Left lung (tissue), 10 donors: ENCODE measurements around the gene KCND3. TPM values are rescaled to one million over a fixed set of nuclear protein-coding genes. Genes with fewer than 3 reads are reported as not detected.

ENCODE experiments used
- ATAC-seq: fragments of 200-7000 bp; cut with Tn5 transposase; one replicate; pipeline ENCODE4 v1.9.1; 2020; ENCODE audit warnings: moderate library complexity
- DNase-seq, 4 donors: peaks; one replicate each; pipeline ENCODE4 v3.0.0-alpha.2; 2013 to 2020
- H3K27ac ChIP-seq, 2 donors: fragments of 200-600 bp; sonication (generic) in 1 of 2; one replicate each; pipeline versions ENCODE4 v1.5.0 to v1.8.0; 2020 to 2021
- H3K27me3 ChIP-seq, 2 donors: fragments of 200-600 bp; sonication (generic) in 1 of 2; one replicate each; pipeline versions ENCODE4 v1.5.0 to v1.8.0; 2020 to 2021
- H3K36me3 ChIP-seq, 2 donors: fragments of 200-600 bp; sonication (generic) in 1 of 2; one replicate each; pipeline versions ENCODE4 v1.5.0 to v1.8.0; 2020 to 2021
- H3K4me1 ChIP-seq, 2 donors: fragments of 200-600 bp; one replicate each; pipeline ENCODE4 v1.8.0; 2021
- H3K4me3 ChIP-seq, 2 donors: fragments of 200-600 bp; sonication (generic) in 1 of 2; one replicate each; pipeline versions ENCODE4 v1.5.0 to v1.8.0; 2020 to 2021; ENCODE audit warnings: mild to moderate bottlenecking in 1 of 2
- H3K9me3 ChIP-seq, 2 donors: fragments of 200-600 bp; sonication (generic) in 1 of 2; one replicate each; pipeline versions ENCODE4 v1.5.0 to v1.8.0; 2020 to 2021
- intact Hi-C, 2 donors: fragments of 100-400 bp; cut with DNase I; formaldehyde crosslinking; loops; one replicate each; pipeline versions ENCODE4 v1.11.2 to v1.14.2; 2022
- polyA plus RNA-seq, 6 donors: library from polyadenylated mRNA; unstranded; fragments of 120-200 nt; gene quantifications; one replicate each; pipeline ENCODE4 v1.2.1, GENCODE V29; 2013; ENCODE audit not compliant: insufficient read length in 6 of 6
- total RNA-seq, 2 donors: library from RNA; stranded (reverse); fragmentation: NEBNext Ultra II Directional; extraction: Animal tissue kit (Norgen Biotek cat#: 25700); gene quantifications; one replicate each; pipeline ENCODE4 v1.2.1, GENCODE V29; 2021
- TF ChIP-seq, protein P1 (sequence below), 2 donors: fragments of 200-600 bp; sonication (generic) in 1 of 2; IDR thresholded peaks; one replicate each; pipeline versions ENCODE4 v1.5.0 to v1.8.0; 2021; ENCODE audit warnings: antibody characterized with exemption in 2 of 2
- donor health status: DM: no; HTN: yes; CAD: no.
- donor health status: DM: no; HTN: no; CAD: no.

Gene KCND3
- total and polyA plus RNA-seq, 8 donors = 0.32 to 10.2 (median 0.58) TPM

DNA sequence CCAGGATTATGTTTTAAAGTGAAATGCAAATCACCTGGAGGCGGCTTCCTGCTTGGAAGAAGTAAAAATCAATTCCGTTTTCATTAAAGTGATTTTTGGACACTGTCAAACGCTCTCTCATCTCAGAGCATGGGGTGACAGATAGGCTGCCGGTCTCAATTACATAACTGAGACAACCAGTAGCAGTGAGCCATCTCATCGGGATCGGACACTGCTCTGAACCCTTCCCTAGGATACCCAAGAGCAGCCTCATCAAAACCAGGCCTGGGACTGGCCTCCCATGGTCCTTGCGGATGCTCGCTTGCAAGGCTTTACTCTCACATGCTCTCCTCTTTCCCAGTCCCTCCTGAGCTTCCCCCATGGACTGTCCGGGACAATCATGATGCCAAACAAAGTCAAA is 12.1 kb downstream of the KCND3 start:
- TF ChIP-seq, protein P1, sequence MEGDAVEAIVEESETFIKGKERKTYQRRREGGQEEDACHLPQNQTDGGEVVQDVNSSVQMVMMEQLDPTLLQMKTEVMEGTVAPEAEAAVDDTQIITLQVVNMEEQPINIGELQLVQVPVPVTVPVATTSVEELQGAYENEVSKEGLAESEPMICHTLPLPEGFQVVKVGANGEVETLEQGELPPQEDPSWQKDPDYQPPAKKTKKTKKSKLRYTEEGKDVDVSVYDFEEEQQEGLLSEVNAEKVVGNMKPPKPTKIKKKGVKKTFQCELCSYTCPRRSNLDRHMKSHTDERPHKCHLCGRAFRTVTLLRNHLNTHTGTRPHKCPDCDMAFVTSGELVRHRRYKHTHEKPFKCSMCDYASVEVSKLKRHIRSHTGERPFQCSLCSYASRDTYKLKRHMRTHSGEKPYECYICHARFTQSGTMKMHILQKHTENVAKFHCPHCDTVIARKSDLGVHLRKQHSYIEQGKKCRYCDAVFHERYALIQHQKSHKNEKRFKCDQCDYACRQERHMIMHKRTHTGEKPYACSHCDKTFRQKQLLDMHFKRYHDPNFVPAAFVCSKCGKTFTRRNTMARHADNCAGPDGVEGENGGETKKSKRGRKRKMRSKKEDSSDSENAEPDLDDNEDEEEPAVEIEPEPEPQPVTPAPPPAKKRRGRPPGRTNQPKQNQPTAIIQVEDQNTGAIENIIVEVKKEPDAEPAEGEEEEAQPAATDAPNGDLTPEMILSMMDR (IDR thresholded peaks at IDR 0.05) = no peak
- no peaks in the 10 kb centered on the region for H3K4me1 ChIP-seq
- peaks cover 0 to 21% of the 10 kb centered on the region in 2 donors for H3K27me3 ChIP-seq
- intact Hi-C loops = no loop called here
- no peak overlapping the region for H3K27ac ChIP-seq
- H3K4me3 ChIP-seq = no peak overlapping the region
- ATAC-seq = no peak
- peaks cover 0 to 8% of the 10 kb centered on the region in 2 donors for H3K36me3 ChIP-seq
- no peaks in the 10 kb centered on the region for H3K9me3 ChIP-seq
- DNase-seq = no peak

DNA sequence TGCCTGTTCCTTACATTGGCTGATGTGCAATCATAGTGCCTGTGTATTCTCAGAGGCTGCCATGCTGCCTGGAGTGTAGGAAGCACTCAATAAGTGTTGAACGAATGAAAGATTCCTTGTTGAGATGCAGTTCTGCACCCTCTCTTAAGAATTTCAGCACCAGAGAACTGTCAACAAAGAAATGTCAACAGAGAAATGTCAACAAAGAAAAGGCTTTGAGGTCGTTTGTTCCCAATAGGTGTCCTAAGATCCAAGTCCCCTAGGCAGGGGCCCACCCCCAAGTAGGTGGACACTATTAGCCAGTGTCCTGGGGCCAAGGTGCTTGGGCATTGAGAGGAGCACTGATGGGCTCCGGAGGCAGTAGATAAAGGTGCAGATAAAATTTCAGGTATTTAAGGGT is 12.6 kb downstream of the KCND3 start:
- Histone ChIP-seq H3K4me3 (no peak overlapping the region), H3K4me1 (no peaks in the 10 kb centered on the region), H3K27me3 (peaks cover 0 to 21% of the 10 kb centered on the region in 2 donors), H3K9me3 (no peaks in the 10 kb centered on the region), H3K36me3 (peaks cover 0 to 4% of the 10 kb centered on the region in 2 donors), H3K27ac (no peak overlapping the region)
- intact Hi-C loops = no loop called here
- TF ChIP-seq, protein P1 (IDR thresholded peaks at IDR 0.05) = no peak
- DNase-seq (no peak), ATAC-seq (peak; percentile 64)

DNA sequence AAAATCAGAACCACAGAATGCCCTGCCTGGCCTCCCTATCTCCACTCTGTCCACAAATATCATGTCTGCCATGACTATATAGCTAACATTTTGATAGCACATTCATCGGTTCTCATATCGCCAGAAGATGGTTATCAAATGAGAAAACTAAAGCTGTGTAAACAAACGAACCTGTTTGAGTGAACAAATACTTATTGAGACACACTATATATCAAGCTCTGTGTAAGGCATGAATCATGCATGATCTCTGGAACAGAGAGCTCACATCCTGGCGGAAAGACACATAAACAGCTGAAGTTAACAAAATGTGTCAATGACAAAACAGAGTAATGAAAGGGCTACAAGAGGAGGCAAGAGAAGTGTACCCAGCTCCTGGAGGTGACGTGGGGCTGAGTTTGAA is 13.1 kb downstream of the KCND3 start:
- TF ChIP-seq, protein P1 (IDR thresholded peaks at IDR 0.05) = no peak
- H3K27ac ChIP-seq = no peak overlapping the region
- no peak for DNase-seq

DNA sequence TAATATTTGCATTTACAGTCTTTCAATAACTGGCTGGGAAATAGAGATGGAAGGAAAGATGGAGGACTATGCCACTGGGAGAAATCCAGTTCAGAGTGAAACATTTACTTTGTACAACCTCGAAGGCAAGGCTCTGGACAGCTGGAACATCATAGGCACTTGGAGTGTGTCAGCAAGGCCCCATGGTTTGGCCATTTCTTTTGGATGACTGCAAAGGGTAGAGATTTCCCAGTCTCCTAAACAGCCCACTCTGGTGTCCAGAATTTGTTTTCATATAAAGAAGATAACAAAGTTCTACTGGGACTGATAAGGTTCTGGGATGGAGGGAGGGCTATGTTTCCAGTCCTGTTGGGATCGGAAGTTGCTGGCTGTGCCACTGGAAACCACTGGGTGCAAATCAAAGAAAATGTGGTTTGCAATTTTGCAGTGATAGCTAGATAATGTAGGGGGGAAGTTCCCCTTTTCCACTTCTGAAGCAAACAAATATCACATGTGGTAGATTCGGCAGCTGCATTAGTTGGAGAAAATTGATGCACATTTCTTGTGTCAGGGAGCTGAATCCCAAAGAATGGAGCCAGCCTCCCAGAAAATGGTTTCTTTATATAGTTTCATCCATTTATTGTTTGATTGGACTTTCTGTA is 16.2 kb downstream of the KCND3 start:
- H3K27me3 ChIP-seq = peaks cover 0 to 26% of the 10 kb centered on the region in 2 donors
- H3K4me1 ChIP-seq = no peaks in the 10 kb centered on the region
- TF ChIP-seq, protein P1 (IDR thresholded peaks at IDR 0.05) = no peak
- intact Hi-C loops = no loop called here
- DNase-seq (no peak), ATAC-seq (no peak)
- no peaks in the 10 kb centered on the region for H3K9me3 ChIP-seq
- H3K36me3 ChIP-seq = no peaks in the 10 kb centered on the region
- no peak overlapping the region for H3K27ac ChIP-seq
- H3K4me3 ChIP-seq = no peak overlapping the region

More for the DNA sequence above, 13.1 kb downstream of the KCND3 start:
- Histone ChIP-seq H3K4me3 (no peak overlapping the region), H3K9me3 (no peaks in the 10 kb centered on the region), H3K4me1 (no peaks in the 10 kb centered on the region), H3K36me3 (no peaks in the 10 kb centered on the region), H3K27me3 (peaks cover 0 to 26% of the 10 kb centered on the region in 2 donors)
- intact Hi-C loops = no loop called here
- no peak for ATAC-seq

DNA sequence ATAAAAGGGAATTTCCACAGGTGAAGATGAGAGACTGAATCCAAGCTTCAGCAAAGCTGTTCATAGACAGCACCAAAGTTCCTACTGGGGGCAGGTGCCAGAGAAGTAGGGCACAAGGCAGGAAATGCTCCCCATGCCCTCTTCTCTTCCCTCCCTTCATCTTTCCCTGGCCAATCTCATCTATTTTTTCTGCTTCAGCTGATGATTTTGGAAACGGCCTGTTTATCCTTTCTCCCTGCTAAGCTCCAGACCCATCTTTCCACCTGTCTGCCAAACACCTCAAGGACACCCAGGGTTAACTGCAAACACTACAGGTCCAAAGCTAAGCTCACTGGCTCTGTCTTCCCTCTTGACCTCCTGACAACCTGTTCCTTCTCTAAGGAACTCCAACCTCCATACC is 18.1 kb downstream of the KCND3 start:
- Histone ChIP-seq H3K36me3 (no peaks in the 10 kb centered on the region), H3K4me1 (no peaks in the 10 kb centered on the region), H3K27ac (no peak overlapping the region), H3K27me3 (peaks cover 0 to 12% of the 10 kb centered on the region in 2 donors), H3K4me3 (no peak overlapping the region), H3K9me3 (no peaks in the 10 kb centered on the region)
- intact Hi-C loops = no loop called here
- no peak for DNase-seq
- no peak for ATAC-seq
- TF ChIP-seq, protein P1 (IDR thresholded peaks at IDR 0.05) = no peak
